Naive B cell (primary cell): ENCODE data around the gene ANKRD22. TPM values are rescaled to one million over a fixed set of nuclear protein-coding genes. Genes with fewer than 3 reads are reported as not detected.
A peak's percentile ranks its signal among the peaks of the same experiment; 100 is the strongest.

Experiments
- ATAC-seq, 2 donors: fragments of 150-1000 bp; cut with Tn5 transposase; 2 replicates each; pipeline ENCODE4 v1.10.0; 2021; ENCODE audit warnings: low read depth in 2 of 2, mild to moderate bottlenecking in 2 of 2, moderate library complexity in 2 of 2
- DNase-seq: peaks from one replicate; pipeline ENCODE4 v3.0.0; 2022
- H3K27ac Mint-ChIP-seq, 6 donors: one replicate each; pipeline ENCODE4 v1.8.0; 2020 to 2022; ENCODE audit warnings: mild to moderate bottlenecking in 6 of 6, mixed read lengths in 6 of 6, moderate library complexity in 5 of 6, inconsistent platforms in 2 of 6
- H3K27me3 Mint-ChIP-seq, 3 donors: one replicate each; pipeline ENCODE4 v1.8.0; 2021 to 2022; ENCODE audit warnings: mixed read lengths in 3 of 3, mild to moderate bottlenecking in 1 of 3
- H3K36me3 Mint-ChIP-seq, 2 donors: one replicate each; pipeline ENCODE4 v1.8.0; 2020 to 2022; ENCODE audit warnings: mixed read lengths in 2 of 2, inconsistent platforms in 1 of 2, mild to moderate bottlenecking in 1 of 2
- H3K4me1 Mint-ChIP-seq, 3 donors: one replicate each; pipeline ENCODE4 v1.8.0; 2020 to 2022; ENCODE audit warnings: mixed read lengths in 3 of 3, inconsistent platforms in 1 of 3, mild to moderate bottlenecking in 1 of 3, moderate library complexity in 1 of 3
- H3K4me3 Mint-ChIP-seq, 8 donors: one replicate each; pipeline ENCODE4 v1.8.0; 2020 to 2022; ENCODE audit warnings: mild to moderate bottlenecking in 8 of 8, mixed read lengths in 8 of 8, moderate library complexity in 8 of 8, inconsistent platforms in 2 of 8
- H3K9me3 Mint-ChIP-seq, 7 donors: one replicate each; pipeline ENCODE4 v1.8.0; 2020 to 2022; ENCODE audit warnings: mixed read lengths in 7 of 7, mild to moderate bottlenecking in 5 of 7, inconsistent platforms in 2 of 7, moderate library complexity in 1 of 7
- polyA plus RNA-seq, 6 donors: library from polyadenylated mRNA; unstranded; fragments of 300-500 nt; fragmentation: Illumina TruSeq; gene quantifications; one replicate each; pipeline ENCODE4 v1.2.3, GENCODE V29; 2021; ENCODE audit warnings: low read depth in 6 of 6

The ANKRD22 gene
- polyA plus RNA-seq, 6 donors from 2014 or later = not detected

- no peaks in the 10 kb centered on the region for H3K36me3 Mint-ChIP-seq
- DNase-seq (no peak), ATAC-seq (no peak)
- H3K4me3 Mint-ChIP-seq = no peak overlapping the region
- H3K27me3 Mint-ChIP-seq = peaks cover 0 to 5% (median 0%) of the 10 kb centered on the region in 3 donors
- H3K27ac Mint-ChIP-seq = no peak overlapping the region
- no peaks in the 10 kb centered on the region for H3K9me3 Mint-ChIP-seq
- H3K4me1 Mint-ChIP-seq = no peaks in the 10 kb centered on the region
These were observed 32.4 kb downstream of the ANKRD22 start for GRCh38 chr10:88819290-88819689.

DNA sequence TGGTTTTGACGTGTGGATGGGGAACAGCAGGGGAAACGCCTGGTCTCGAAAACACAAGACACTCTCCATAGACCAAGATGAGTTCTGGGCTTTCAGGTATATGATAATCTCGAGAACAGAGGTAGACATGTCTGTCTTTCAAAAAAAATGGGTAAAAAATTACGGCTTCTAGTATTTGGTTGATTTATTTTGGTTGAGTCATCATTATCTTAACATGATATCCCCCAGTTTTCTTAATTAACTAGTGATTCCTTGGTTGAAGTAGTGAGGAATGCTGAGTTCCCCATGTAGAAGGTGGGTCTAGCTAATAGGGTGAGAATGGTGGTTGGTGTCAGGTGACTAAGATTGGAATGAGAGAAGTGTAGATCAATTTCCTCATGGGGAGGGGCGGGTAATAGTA is 38.4 kb downstream of the ANKRD22 start:
- H3K36me3 Mint-ChIP-seq = no peaks in the 10 kb centered on the region
- H3K27me3 Mint-ChIP-seq = no peaks in the 10 kb centered on the region
- H3K4me3 Mint-ChIP-seq = no peak overlapping the region
- ATAC-seq (no peak), DNase-seq (no peak)
- peak overlapping the region in 1 of 6 donors; percentile 39 for H3K27ac Mint-ChIP-seq
- no peaks in the 10 kb centered on the region for H3K4me1 Mint-ChIP-seq
- H3K9me3 Mint-ChIP-seq = no peaks in the 10 kb centered on the region

GRCh38 chr10:88810196-88810961 is 41.3 kb downstream of the ANKRD22 start:
- no peaks in the 10 kb centered on the region for H3K36me3 Mint-ChIP-seq
- DNase-seq (peak; percentile 12), ATAC-seq (peak; percentile 51 to 69)
- no peak overlapping the region for H3K27ac Mint-ChIP-seq
- peak overlapping the region in 1 of 8 donors; percentile 11 for H3K4me3 Mint-ChIP-seq
- H3K27me3 Mint-ChIP-seq = no peaks in the 10 kb centered on the region
- H3K4me1 Mint-ChIP-seq = no peaks in the 10 kb centered on the region
- no peaks in the 10 kb centered on the region for H3K9me3 Mint-ChIP-seq

GRCh38 chr10:88809621-88810020 is 42.0 kb downstream of the ANKRD22 start:
- DNase-seq = no peak
- Mint-ChIP-seq H3K36me3 (no peaks in the 10 kb centered on the region), H3K9me3 (no peaks in the 10 kb centered on the region), H3K27ac (no peak overlapping the region), H3K4me1 (no peaks in the 10 kb centered on the region), H3K27me3 (no peaks in the 10 kb centered on the region), H3K4me3 (no peak overlapping the region)
- no peak for ATAC-seq

DNA sequence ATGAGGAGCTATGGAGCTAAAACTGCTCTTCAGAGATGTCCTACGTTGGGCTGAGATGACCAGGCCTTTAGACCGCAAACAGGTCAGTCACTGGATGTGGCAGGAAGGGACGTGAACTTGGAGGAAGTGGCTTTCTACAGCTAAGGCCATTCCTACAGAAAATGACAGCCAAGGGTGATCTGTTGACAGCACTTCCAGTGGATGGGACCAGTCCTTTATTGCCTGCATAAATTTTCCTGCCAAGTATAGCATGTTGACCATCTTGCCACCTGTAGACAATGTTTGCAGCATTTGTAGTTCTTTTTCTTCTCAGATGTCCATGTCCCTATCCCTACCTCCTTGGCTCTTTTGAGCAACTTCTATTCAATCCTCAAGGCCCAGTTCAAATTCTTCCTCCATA is 45.7 kb downstream of the ANKRD22 start:
- Mint-ChIP-seq H3K4me3 (no peak overlapping the region), H3K36me3 (no peaks in the 10 kb centered on the region), H3K4me1 (no peaks in the 10 kb centered on the region), H3K9me3 (peaks cover 0 to 2% (median 0%) of the 10 kb centered on the region in 7 donors), H3K27me3 (no peaks in the 10 kb centered on the region), H3K27ac (no peak overlapping the region)
- no peak for ATAC-seq
- no peak for DNase-seq

GRCh38 chr10:88805361-88805760 is 46.3 kb downstream of the ANKRD22 start:
- Mint-ChIP-seq H3K9me3 (peaks cover 0 to 2% (median 0%) of the 10 kb centered on the region in 7 donors), H3K36me3 (no peaks in the 10 kb centered on the region), H3K27ac (no peak overlapping the region), H3K27me3 (no peaks in the 10 kb centered on the region), H3K4me3 (no peak overlapping the region), H3K4me1 (no peaks in the 10 kb centered on the region)
- DNase-seq (no peak), ATAC-seq (no peak)

DNA sequence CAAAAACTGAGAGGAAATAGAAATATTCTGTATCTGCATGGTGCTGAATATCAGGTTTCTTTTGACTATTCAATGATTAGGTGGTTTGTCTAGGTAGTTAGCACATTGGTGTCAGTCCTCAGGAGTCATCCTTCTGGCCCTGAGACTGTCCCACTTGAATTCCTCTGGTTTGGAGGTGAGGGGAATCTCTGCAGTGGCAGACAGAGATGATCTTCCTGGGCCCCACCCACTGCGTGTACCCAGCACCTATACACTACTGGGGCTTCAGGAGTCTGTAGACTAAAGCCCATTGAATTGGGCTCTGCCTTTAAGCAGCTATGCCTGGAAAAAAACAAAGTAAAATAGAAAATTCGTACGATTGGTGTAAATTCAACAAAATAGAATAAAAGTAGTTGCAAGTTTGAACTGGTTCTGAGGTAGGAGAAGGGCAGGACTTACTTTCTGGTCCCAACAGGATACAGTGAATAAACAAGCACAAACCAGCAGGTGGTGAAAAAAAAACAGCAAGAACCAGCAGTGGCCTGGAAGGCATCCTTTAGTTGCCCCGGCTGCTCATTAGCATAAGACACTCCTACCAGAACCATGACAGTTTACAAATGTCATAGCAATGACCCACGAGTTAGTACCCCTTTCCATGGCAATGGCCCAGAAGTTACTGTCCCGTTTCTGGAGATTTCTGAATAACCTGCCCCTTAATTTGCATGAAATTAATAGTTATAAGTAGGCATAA is 47.4 kb downstream of the ANKRD22 start:
- Mint-ChIP-seq H3K9me3 (peaks cover 0 to 2% (median 0%) of the 10 kb centered on the region in 7 donors), H3K27me3 (no peaks in the 10 kb centered on the region), H3K4me3 (no peak overlapping the region), H3K27ac (no peak overlapping the region), H3K4me1 (no peaks in the 10 kb centered on the region), H3K36me3 (no peaks in the 10 kb centered on the region)
- DNase-seq (no peak), ATAC-seq (no peak)

- H3K4me1 Mint-ChIP-seq = no peaks in the 10 kb centered on the region
- no peaks in the 10 kb centered on the region for H3K27me3 Mint-ChIP-seq
- H3K9me3 Mint-ChIP-seq = peaks cover 0 to 2% (median 0%) of the 10 kb centered on the region in 7 donors
- no peaks in the 10 kb centered on the region for H3K36me3 Mint-ChIP-seq
- H3K27ac Mint-ChIP-seq = no peak overlapping the region
- ATAC-seq (no peak), DNase-seq (no peak)
- H3K4me3 Mint-ChIP-seq = no peak overlapping the region
These were observed 48.0 kb downstream of the ANKRD22 start for GRCh38 chr10:88803641-88804040.

- no peak for DNase-seq
- H3K36me3 Mint-ChIP-seq = no peaks in the 10 kb centered on the region
- no peak for ATAC-seq
- no peaks in the 10 kb centered on the region for H3K4me1 Mint-ChIP-seq
- no peaks in the 10 kb centered on the region for H3K27me3 Mint-ChIP-seq
- H3K9me3 Mint-ChIP-seq = peaks cover 0 to 2% (median 0%) of the 10 kb centered on the region in 7 donors
- H3K4me3 Mint-ChIP-seq = no peak within 1 kb of the TSS
- peak within 1 kb of the TSS in 1 of 6 donors; percentile 29 for H3K27ac Mint-ChIP-seq
These were observed 48.9 kb downstream of the ANKRD22 start, which contains the start of gene LIPM for GRCh38 chr10:88802523-88803285. Gene LIPM, plus strand, starts transcription at chr10:88802730. Its CDS starts 167 bp downstream, at chr10:88802897.

DNA sequence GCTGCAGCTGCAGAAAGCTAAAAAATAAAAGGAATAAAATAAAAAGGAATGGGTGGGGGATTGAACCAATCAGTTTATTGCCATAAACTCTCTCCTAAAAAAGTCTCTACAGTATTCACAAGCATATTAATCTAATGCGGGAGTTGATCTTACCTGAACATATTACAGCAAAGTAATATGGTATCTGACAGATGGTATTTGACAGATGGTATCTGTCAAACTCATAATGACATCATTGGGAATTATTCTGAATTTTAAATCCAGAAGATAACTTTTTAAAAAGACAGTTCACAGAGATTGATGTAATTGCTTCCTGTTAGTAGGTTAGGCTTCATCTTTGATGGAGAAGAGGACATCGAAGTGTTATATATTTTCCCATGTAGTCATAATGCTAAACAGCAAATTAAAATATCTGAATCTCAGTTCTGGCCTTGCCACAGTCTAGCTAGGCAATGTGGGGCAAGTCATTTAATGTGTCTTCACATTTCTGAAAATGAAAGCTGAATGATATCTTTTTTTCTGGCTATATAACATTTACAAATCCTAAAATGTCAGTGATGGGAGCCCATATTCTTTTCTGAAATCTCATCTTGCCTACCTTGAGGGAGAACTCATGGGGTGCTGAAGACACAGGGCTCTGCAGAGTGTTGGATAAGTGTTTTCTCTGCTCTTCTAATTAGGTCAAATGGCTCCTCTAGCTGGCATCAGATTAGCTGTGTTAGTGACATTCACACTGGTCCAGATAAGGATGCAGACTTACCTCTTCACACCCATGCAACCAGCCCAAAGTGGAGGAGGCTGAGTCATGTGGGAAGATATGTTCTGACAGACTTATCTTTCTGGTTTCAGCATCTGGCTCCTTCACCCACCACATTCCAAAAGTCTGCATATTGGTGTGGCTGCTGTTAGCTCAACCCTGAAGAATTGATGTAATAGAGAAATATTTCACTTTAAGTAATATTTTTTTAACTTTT is 51.2 kb downstream of the ANKRD22 start:
- no peaks in the 10 kb centered on the region for H3K36me3 Mint-ChIP-seq
- no peak overlapping the region for H3K4me3 Mint-ChIP-seq

DNA sequence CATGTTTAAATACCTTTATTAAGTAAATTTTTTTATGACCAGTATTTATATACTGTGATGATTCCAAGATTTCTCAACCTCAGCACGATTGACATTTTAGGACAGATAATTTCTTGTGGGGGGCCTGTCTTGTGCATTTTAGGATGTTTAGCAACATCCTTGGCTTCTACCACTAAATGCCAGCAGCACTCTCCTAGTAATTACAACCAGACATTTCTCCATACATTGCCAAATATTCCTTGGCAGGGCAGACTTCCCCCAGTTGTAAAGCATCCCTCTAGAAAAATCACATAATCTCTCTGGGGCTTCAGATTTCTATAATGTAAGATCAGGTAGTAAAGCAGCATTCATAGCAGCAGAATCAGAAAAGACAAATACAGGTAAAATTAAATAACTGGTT is 56.9 kb downstream of the ANKRD22 start:
- Mint-ChIP-seq H3K9me3 (no peaks in the 10 kb centered on the region), H3K27me3 (peaks cover 0 to 8% (median 5%) of the 10 kb centered on the region in 3 donors), H3K4me1 (no peaks in the 10 kb centered on the region), H3K36me3 (no peaks in the 10 kb centered on the region), H3K27ac (no peak overlapping the region), H3K4me3 (no peak overlapping the region)
- ATAC-seq = no peak
- no peak for DNase-seq

More for the DNA sequence above, 51.2 kb downstream of the ANKRD22 start:
- Mint-ChIP-seq H3K27ac (no peak overlapping the region), H3K27me3 (peaks cover 0 to 8% (median 5%) of the 10 kb centered on the region in 3 donors), H3K9me3 (peaks cover 0 to 2% (median 0%) of the 10 kb centered on the region in 7 donors), H3K4me1 (no peaks in the 10 kb centered on the region)
- DNase-seq (no peak), ATAC-seq (no peak)

DNA sequence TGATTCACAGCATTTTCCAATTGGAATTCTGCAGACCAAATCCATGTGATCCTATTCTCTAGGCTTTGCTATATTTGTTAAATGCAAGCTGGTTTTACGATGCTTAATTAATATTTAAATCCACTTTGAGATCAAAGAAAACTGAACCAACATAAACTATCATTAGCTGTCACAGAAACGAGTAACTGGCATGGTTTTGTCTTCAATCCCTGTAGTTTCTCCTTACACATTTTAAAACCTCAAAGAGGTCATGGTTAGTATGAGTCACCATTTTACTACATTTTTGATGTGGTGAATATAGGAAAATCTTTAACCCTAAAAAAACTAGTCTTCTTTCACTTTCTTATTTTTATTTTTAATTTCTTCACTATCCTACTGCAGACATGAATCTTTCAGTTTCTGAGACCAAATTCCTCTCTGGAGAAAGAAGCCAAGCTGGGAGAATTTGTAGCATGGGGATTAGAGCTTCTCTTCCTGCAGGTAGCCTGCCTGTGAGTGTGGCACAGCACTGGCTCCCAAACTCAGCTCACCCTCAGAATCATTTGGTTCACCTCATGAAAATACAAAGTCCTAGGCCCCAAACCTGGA is 57.8 kb downstream of the ANKRD22 start:
- Mint-ChIP-seq H3K27ac (no peak overlapping the region), H3K4me3 (no peak overlapping the region), H3K9me3 (no peaks in the 10 kb centered on the region), H3K36me3 (no peaks in the 10 kb centered on the region), H3K4me1 (no peaks in the 10 kb centered on the region), H3K27me3 (peaks cover 0 to 8% (median 5%) of the 10 kb centered on the region in 3 donors)
- ATAC-seq (no peak), DNase-seq (no peak)
